Endothelial cell of umbilical vein (primary cell): ENCODE measurements around the gene TAF15. TPM values are rescaled to one million over a fixed set of nuclear protein-coding genes. Genes with fewer than 3 reads are reported as not detected.

Experiments used
- BruUV-seq: library from RNA; stranded (reverse); fragments of 400-500 nt; replicated peaks from 2 replicates; lab custom pipeline; 2021; lab: Mats Ljungman, UMichigan
- CTCF ChIA-PET: fragments of 300-600, 350-600 bp; sonication (Branson Sonifier 250); formaldehyde crosslinking; loops from one replicate; lab custom pipeline; 2021; ENCODE audit warnings: antibody characterized with exemption, inconsistent platforms; lab: Charles Lee
- POLR2A ChIA-PET: fragments of 300-600, 350-600 bp; sonication (Branson Sonifier 250); formaldehyde crosslinking; loops from one replicate; lab custom pipeline; 2021; ENCODE audit warnings: antibody characterized with exemption, inconsistent platforms; lab: Charles Lee
- DNase-seq: peaks from one replicate; pipeline ENCODE4 v3.0.0-alpha.2; 2011; ENCODE audit warnings: low read depth, low spot score
- FAIRE-seq: peaks from 2 replicates; lab custom pipeline; 2011; peaks lifted over from hg19 to GRCh38; lab: Jason Lieb, UNC
- H2AFZ ChIP-seq: 2 replicates; pipeline ENCODE4 v1.6.0; 2012; ENCODE audit warnings: low read depth, low read length, control low read depth, inconsistent platforms
- H3K27ac ChIP-seq: 2 replicates; pipeline ENCODE4 v1.5.1; 2011; ENCODE audit warnings: low read depth, mild to moderate bottlenecking, control low read depth, low read length, moderate library complexity; ENCODE audit not compliant: insufficient read depth
- H3K27me3 ChIP-seq, 2 experiments: 2 replicates each; pipeline versions ENCODE4 v1.6.0 to v1.6.1; 2011; ENCODE audit warnings: low read length in 2 of 2, mixed read lengths in 1 of 2; ENCODE audit not compliant: control insufficient read depth in 2 of 2, insufficient read depth in 2 of 2
- H3K36me3 ChIP-seq, 2 experiments: 2 replicates in 1 of 2; 3 replicates in 1 of 2; pipeline ENCODE4 v1.5.1; 2011; ENCODE audit warnings: low read length in 2 of 2, mild to moderate bottlenecking in 1 of 2, moderate library complexity in 1 of 2; ENCODE audit not compliant: control insufficient read depth in 2 of 2, insufficient read depth in 2 of 2; ENCODE audit errors: extremely low read depth in 1 of 2
- H3K4me1 ChIP-seq: 3 replicates; pipeline ENCODE4 v1.5.1; 2011; ENCODE audit warnings: mild to moderate bottlenecking, low read length; ENCODE audit not compliant: control insufficient read depth, insufficient read depth; ENCODE audit errors: extremely low read depth
- H3K4me2 ChIP-seq: 2 replicates; pipeline ENCODE4 v1.6.1; 2011; ENCODE audit warnings: low read length, control low read depth, mixed read lengths; ENCODE audit not compliant: insufficient read depth
- H3K4me3 ChIP-seq, 3 experiments: fragments of 200-600 bp in 1 of 3; sonication (generic), shearing (Covaris generic) in 1 of 3; replicated peaks in 1 of 3; 2 replicates each; pipeline ENCODE4 v1.5.1; 2011 to 2016; ENCODE audit warnings: control low read depth in 3 of 3, low read length in 3 of 3, mild to moderate bottlenecking in 2 of 3, inconsistent platforms in 1 of 3, low read depth in 1 of 3, moderate library complexity in 1 of 3; ENCODE audit not compliant: insufficient read depth in 1 of 3
- H3K79me2 ChIP-seq: 2 replicates; pipeline ENCODE4 v1.6.0; 2012; ENCODE audit warnings: low read length, inconsistent platforms; ENCODE audit not compliant: control insufficient read depth, insufficient read depth
- H3K9ac ChIP-seq: replicated peaks from 2 replicates; pipeline ENCODE3; 2011; ENCODE audit warnings: low read length, control low read depth; ENCODE audit not compliant: insufficient read depth; ENCODE audit errors: extremely low read depth
- H3K9me1 ChIP-seq: replicated peaks from 3 replicates; pipeline ENCODE4 v1.6.0; 2011; ENCODE audit warnings: mild to moderate bottlenecking, low read length; ENCODE audit not compliant: control insufficient read depth, insufficient read depth; ENCODE audit errors: extremely low read depth
- H3K9me3 ChIP-seq: replicated peaks from 2 replicates; pipeline ENCODE4 v1.5.1; 2012; ENCODE audit warnings: low read length, inconsistent platforms; ENCODE audit not compliant: control insufficient read depth, insufficient read depth
- H4K20me1 ChIP-seq: replicated peaks from 2 replicates; pipeline ENCODE3; 2011; ENCODE audit warnings: mild to moderate bottlenecking, low read length; ENCODE audit not compliant: control insufficient read depth, insufficient read depth; ENCODE audit errors: extremely low read depth
- EZH2 ChIP-seq: IDR thresholded peaks from 2 replicates; pipeline ENCODE4 v1.6.1; 2012; ENCODE audit warnings: borderline replicate concordance, low read depth, mild to moderate bottlenecking, moderate library complexity, low read length, inconsistent platforms; ENCODE audit not compliant: severe bottlenecking
- FOS ChIP-seq: IDR thresholded peaks from 2 replicates; pipeline ENCODE4 v1.6.1; 2011; ENCODE audit warnings: mild to moderate bottlenecking, low read length, moderate library complexity, borderline replicate concordance; ENCODE audit not compliant: insufficient read depth
- GATA2 ChIP-seq: IDR thresholded peaks from 2 replicates; pipeline ENCODE4 v1.7.0; 2011; ENCODE audit warnings: low read depth, mild to moderate bottlenecking, moderate library complexity, mixed read lengths, low read length; ENCODE audit not compliant: insufficient read length, insufficient read depth
- JUN ChIP-seq: IDR thresholded peaks from 2 replicates; pipeline ENCODE4 v1.6.1; 2011; ENCODE audit warnings: borderline replicate concordance, low read depth; ENCODE audit not compliant: insufficient read length, insufficient read depth
- MYC ChIP-seq: IDR thresholded peaks from one replicate; pipeline ENCODE4 v1.6.1; 2011; ENCODE audit warnings: mild to moderate bottlenecking, low read depth, low read length
- POLR2A ChIP-seq: IDR thresholded peaks from 2 replicates; pipeline ENCODE4 v1.6.1; 2012; ENCODE audit warnings: low read depth, mild to moderate bottlenecking, control low read depth, low read length
- POLR2AphosphoS5 ChIP-seq: IDR thresholded peaks from 2 replicates; pipeline ENCODE4 v1.6.1; 2012; ENCODE audit warnings: low read depth, mild to moderate bottlenecking, control low read depth, low read length, moderate library complexity; ENCODE audit not compliant: insufficient read depth
- dilution Hi-C: fragments of 300-500 bp; cut with MboI; formaldehyde crosslinking; loops from one replicate; pipeline ENCODE4 v1.15.0; 2019; ENCODE audit warnings: low sequenced_read_pairs; ENCODE audit not compliant: extremely low pct_ligation_motif_present
- intact Hi-C: fragments of 100-400 bp; cut with micrococcal nuclease; formaldehyde crosslinking; loops from one replicate; pipeline ENCODE4 v1.10.0; 2022
- polyA plus RNA-seq, 4 experiments: library from polyadenylated mRNA; depleted of rRNA in 3 of 4; stranded (reverse) in 3 of 4; unstranded in 1 of 4; fragments of >200 nt; gene quantifications; 2 replicates each; pipeline versions ENCODE4 v1.2.1 to v1.2.3, GENCODE V29; 2011 to 2012; ENCODE audit warnings: missing spikeins in 1 of 4
- total RNA-seq: library from RNA; stranded (reverse); gene quantifications from 2 replicates; pipeline ENCODE4 v1.2.3, GENCODE V29; 2021
- TF ChIP-seq, protein P1 (sequence below): IDR thresholded peaks from 2 replicates; pipeline ENCODE4 v1.6.1; 2011; ENCODE audit not compliant: insufficient read depth, insufficient read length
- TF ChIP-seq, protein P2 (sequence below), 2 donors: IDR thresholded peaks; 1 replicate in 1 of 2; 2 replicates in 1 of 2; pipeline ENCODE4 v1.5.1; 2011; ENCODE audit warnings: low read length in 2 of 2, mild to moderate bottlenecking in 2 of 2, moderate library complexity in 2 of 2, control low read depth in 1 of 2, inconsistent platforms in 1 of 2, low read depth in 1 of 2; ENCODE audit not compliant: insufficient read depth in 1 of 2; ENCODE audit errors: extremely low read depth in 1 of 2

TAF15 gene
- total and polyA plus RNA-seq, 2 donors (not counting 3 experiments of a cell fraction or from before 2014, with no cell fraction given): 59.4 to 247 TPM

DNA sequence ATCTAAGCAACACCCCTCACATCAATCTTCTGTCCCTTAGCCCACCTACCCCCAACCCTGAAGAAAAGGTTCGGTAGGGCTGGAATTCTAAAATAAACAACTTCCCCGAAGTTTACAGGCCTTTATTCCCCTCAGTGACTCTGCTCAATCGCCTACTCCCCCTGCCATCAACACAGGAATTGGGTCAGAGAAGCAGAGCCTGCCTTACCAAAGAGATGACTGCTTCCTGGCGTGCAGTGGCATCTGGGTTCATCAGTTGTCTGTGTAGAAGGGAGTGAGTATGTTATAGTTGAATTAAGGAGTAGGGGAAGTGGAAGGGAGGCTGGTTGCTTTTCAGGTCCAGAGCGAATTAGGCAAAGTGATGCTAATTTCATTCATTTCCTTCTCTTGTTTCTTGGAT, 46.7 kb downstream of the TAF15 start:
- Histone ChIP-seq H3K79me2 (no peaks in the 10 kb centered on the region), H3K4me3 (no peak overlapping the region), H3K27ac (no peak overlapping the region), H4K20me1 (no peaks in the 10 kb centered on the region), H3K4me1 (no peaks in the 10 kb centered on the region), H3K36me3 (peaks cover 2 to 9% of the 10 kb centered on the region in 2 experiments), H3K4me2 (no peak overlapping the region), H3K9me3 (no peaks in the 10 kb centered on the region), H2AFZ (no peak overlapping the region), H3K9ac (no peak overlapping the region), H3K9me1 (no peaks in the 10 kb centered on the region), H3K27me3 (no peaks in the 10 kb centered on the region)
- ChIA-PET CTCF (no interaction called here), POLR2A (no interaction called here)
- TF ChIP-seq GATA2 (no peak), MYC (no peak), JUN (no peak), EZH2 (no peak), POLR2A (no peak), FOS (no peak), POLR2AphosphoS5 (no peak)
- TF ChIP-seq, protein P1, sequence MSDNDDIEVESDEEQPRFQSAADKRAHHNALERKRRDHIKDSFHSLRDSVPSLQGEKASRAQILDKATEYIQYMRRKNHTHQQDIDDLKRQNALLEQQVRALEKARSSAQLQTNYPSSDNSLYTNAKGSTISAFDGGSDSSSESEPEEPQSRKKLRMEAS: no peak
- TF ChIP-seq, protein P2, sequence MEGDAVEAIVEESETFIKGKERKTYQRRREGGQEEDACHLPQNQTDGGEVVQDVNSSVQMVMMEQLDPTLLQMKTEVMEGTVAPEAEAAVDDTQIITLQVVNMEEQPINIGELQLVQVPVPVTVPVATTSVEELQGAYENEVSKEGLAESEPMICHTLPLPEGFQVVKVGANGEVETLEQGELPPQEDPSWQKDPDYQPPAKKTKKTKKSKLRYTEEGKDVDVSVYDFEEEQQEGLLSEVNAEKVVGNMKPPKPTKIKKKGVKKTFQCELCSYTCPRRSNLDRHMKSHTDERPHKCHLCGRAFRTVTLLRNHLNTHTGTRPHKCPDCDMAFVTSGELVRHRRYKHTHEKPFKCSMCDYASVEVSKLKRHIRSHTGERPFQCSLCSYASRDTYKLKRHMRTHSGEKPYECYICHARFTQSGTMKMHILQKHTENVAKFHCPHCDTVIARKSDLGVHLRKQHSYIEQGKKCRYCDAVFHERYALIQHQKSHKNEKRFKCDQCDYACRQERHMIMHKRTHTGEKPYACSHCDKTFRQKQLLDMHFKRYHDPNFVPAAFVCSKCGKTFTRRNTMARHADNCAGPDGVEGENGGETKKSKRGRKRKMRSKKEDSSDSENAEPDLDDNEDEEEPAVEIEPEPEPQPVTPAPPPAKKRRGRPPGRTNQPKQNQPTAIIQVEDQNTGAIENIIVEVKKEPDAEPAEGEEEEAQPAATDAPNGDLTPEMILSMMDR (IDR thresholded peaks at IDR 0.05; ENCODE audit: extremely low read depth in 1 of 2, insufficient read depth in 1 of 2, low read depth in 1 of 2, low read length in 2 of 2): no peak
- BruUV-seq: no TSS peak
- dilution Hi-C loops (no loop called here), intact Hi-C loops (no loop called here)
- no peak for FAIRE-seq
- no peak for DNase-seq
